Fibroblast of the aortic adventitia (primary cell): ENCODE data around the gene TGFB1I1. TPM values are rescaled to one million over a fixed set of nuclear protein-coding genes. Genes with fewer than 3 reads are reported as not detected.
"Not testable (repeated sequence)": the region's sequence is repeated elsewhere in the genome, so short reads cannot be mapped to it uniquely, and the experiment has no call there.

Source experiments
- DNase-seq: peaks from one replicate; pipeline ENCODE4 v3.0.0-alpha.2; 2010; ENCODE audit warnings: low read depth
- H3K4me3 ChIP-seq: 2 replicates; pipeline ENCODE4 v1.5.1; 2011; ENCODE audit warnings: low read depth, mild to moderate bottlenecking, control low read depth, low read length, moderate library complexity
- total RNA-seq: library from RNA; depleted of rRNA; stranded (reverse); fragments of >200 nt; gene quantifications from 2 replicates; pipeline ENCODE4 v1.2.3, GENCODE V29; 2012; ENCODE audit warnings: low replicate concordance
- TF ChIP-seq, protein P1 (sequence below): IDR thresholded peaks from 2 replicates; pipeline ENCODE4 v1.5.1; 2011; ENCODE audit warnings: mild to moderate bottlenecking, low read length, control low read depth, inconsistent platforms; ENCODE audit not compliant: insufficient read depth

TGFB1I1 gene
- total RNA-seq, 1 donor = 56.7 TPM

DNA sequence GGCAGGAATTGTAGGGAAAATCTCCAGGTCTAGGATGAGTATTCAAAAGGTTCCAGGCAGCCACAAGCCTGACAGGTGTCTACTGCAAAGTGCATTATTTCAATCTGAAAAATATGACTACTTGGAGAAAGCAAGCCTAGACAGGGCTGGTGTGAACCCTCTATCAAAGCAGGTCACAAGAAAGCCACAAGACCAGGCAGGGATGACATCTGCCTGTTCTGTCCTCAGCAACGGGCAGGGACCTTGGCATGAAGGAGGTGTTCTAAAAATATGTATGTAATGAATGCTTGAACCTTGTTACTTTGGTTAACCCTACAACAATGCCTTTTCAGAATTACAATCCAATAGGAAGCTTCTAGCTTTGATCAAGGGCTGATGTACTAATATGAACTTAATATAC lies 42.6 kb upstream of the TGFB1I1 start:
- TF ChIP-seq, protein P1, sequence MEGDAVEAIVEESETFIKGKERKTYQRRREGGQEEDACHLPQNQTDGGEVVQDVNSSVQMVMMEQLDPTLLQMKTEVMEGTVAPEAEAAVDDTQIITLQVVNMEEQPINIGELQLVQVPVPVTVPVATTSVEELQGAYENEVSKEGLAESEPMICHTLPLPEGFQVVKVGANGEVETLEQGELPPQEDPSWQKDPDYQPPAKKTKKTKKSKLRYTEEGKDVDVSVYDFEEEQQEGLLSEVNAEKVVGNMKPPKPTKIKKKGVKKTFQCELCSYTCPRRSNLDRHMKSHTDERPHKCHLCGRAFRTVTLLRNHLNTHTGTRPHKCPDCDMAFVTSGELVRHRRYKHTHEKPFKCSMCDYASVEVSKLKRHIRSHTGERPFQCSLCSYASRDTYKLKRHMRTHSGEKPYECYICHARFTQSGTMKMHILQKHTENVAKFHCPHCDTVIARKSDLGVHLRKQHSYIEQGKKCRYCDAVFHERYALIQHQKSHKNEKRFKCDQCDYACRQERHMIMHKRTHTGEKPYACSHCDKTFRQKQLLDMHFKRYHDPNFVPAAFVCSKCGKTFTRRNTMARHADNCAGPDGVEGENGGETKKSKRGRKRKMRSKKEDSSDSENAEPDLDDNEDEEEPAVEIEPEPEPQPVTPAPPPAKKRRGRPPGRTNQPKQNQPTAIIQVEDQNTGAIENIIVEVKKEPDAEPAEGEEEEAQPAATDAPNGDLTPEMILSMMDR = no peak
- H3K4me3 ChIP-seq = no peak overlapping the region
- no peak for DNase-seq

DNA sequence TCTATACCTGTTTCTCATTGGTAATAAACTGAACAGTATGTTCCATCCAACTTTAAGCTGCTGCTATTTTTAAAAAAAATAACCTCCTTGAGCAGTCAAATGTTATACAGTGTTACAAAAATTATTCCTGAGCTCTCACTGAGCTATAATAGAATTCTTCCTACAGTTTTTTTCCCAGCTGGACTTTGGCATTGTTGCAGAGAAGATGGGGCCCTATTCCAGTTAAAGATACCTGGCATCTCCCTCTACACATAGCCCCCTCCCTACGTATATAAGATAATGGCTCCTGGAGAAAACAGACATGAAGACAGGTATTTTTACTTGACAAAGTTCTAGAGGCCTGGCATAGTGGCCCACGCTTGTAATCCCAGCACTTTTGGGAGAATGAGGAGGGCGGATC lies 42.2 kb upstream of the TGFB1I1 start:
- no peak overlapping the region for H3K4me3 ChIP-seq
- TF ChIP-seq, protein P1 = no peak

DNA sequence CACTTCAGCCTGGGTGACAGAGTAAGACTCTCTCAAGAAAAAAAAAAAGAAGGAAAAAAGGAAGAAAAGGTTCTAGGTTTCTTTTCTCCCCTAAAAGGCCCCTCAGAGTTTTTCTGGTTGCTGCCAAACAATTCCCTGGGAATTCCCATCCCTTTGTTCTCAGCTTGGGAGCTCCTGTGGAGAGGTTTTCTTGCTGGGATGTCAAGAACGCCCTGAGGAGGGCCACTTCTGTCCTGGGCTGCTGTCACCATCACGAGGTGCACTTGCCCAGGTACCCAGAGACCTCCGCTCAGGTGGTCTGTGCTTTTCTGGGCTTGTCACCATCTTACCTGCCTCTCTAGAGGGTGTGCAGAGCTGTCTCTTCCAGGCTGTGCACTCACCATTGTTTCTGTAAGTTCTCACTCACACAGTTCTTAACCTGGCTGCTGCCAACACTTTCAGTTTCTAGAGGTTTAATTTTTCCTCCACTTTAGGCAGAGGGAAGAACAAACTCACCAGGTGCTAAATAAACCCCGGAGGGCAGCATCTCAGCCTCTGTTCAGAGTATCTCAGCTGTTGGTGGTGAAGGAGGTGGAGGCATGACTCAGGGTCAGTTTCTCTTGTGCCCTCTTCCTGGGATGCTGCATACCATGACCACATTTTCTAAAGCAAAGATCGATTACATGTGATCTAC lies 41.4 kb upstream of the TGFB1I1 start:
- TF ChIP-seq, protein P1 = no peak
- DNase-seq = no peak

More for the DNA sequence above, 42.2 kb upstream of the TGFB1I1 start:
- no peak for DNase-seq

DNA sequence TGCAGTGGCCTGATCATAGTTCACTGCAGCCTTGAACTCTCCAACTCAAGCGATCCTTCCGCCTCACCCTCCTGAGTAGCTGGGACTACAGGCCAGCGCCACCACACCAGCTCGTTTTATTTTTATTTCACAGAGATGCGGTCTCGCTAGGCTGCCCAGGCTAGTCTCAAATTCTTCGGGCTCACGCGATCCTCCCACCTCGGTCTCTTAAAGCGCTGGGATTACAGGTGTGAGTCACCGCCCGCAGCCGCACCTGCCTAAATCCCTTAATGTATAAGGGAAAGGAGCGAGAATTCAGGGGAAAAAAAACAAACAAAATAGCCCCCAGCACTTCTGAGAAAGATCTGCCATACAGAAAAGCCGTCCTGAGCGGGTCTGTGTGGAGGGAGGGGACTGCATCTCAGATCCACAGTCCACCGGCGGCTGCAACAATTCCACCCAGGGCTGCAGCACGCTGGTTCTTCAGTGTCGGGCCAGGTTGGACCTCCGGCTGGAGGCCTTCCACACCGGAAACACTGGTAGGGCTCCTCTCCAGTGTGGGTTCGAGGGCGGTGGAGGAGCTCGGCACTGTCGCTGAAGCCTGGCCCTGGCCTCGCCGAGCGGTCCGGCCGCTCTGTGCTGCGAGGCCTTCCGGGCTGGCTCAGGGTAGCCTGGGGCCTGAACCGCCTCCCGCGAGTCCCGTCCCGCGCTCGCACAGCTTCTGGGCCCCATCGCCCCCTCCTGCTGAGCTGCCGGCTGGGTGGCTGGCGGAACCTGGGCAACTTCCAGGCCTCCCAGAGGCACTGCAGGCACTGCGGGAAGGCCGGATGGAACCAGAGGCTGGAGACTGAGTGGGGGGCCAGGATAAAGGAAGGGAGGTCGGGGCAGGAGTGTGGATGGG lies 36.4 kb upstream of the TGFB1I1 start:
- no peak overlapping the region for H3K4me3 ChIP-seq
- TF ChIP-seq, protein P1 = no peak
- DNase-seq = no peak

More for the DNA sequence above, 41.4 kb upstream of the TGFB1I1 start:
- H3K4me3 ChIP-seq = no peak overlapping the region

DNA sequence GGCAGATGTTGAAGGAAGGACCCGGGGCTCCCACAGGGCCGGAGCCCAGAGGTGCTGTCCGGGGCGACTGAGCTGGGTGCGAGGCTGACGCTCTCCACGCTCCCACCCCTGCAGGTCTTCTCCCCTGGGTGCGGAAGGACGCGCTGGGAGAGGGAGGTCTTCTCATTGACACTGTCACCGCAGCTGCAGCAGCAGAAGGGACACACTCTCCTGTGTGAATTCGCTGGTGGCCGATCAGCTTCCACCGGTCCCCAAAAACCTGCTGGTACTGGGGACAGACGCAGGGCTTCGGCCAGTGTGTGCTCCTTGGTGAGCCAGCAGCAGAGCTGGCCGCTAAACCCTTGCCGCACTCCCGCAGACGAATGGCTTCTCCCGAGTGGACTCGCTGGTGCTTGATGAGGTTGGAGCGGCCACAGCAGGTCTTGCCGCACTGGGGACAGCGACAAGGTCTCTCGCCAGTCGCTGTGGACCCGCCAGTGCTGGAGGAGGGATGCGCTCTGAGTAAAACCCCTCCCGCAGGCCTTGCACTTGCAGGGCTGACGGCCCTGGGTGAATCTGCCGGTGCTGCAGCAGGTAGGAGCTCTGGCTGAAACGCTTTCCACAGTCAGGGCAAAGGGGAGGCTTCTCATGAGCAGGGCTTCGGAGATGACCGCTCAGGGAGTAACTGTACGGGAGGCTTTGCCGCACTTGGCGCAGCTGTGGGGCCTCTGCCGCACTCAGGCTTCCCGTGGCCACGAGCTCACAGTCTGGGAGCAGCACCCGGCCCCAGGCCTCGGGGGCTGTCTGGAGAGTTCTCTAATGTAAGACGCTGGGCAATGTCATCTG lies 35.5 kb upstream of the TGFB1I1 start:
- no peak overlapping the region for H3K4me3 ChIP-seq
- DNase-seq = no peak
- TF ChIP-seq, protein P1 = no peak

DNA sequence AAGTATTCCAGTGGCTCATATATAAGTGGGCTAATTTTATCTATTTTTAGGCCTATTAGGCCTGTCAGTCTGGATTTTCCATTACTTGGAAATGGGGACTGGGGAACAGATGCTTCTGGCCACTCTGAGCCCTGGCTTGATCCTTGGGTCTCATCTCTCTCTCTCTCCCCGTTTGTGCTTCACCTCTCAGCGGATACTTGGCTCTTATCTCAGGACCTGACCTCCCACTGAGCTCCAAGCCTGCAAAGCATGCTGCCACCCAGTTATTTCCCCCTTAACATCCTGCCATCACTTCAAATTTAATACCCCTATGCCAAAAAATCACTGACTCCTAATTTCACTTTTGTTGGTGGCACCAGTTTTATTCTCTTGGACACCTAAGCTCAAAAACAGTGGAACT lies 33.5 kb upstream of the TGFB1I1 start:
- no peak for DNase-seq
- H3K4me3 ChIP-seq = no peak overlapping the region
- TF ChIP-seq, protein P1 = no peak

DNA sequence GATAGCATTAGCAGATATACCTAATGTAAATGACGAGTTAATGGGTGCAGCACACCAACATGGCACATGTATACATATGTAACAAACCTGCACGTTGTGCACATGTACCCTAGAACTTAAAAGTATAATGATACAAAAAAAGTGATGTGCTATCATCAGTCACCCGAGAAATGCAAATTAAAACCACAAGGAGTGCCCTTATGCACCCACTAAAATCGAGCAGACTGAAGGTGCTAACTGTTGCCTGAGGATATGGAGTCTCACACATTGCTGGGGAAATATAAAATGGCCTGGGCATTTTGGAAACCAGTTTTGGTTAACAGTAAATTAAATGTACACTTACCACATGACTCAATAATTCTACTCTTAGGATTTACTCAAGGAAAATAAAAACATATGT lies 32.9 kb upstream of the TGFB1I1 start:
- DNase-seq, H3K4me3 ChIP-seq: not testable (repeated sequence)
